CD4-positive, alpha-beta T cell treated with Interleukin-4 for 1 hour (primary cell): ENCODE results near the gene FAM114A2.
"Not testable (repeated sequence)": the region's sequence is repeated elsewhere in the genome, so short reads cannot be mapped to it uniquely, and the experiment has no call there.

ENCODE experiments used
- DNase-seq, 2 donors: peaks; one replicate each; pipeline ENCODE4 v3.0.0-alpha.2; 2020 to 2022

FAM114A2 gene

GRCh38 chr5:154038707-154039457, at the start of gene FAM114A2, which contains the start of gene MFAP3:
Gene FAM114A2, minus strand, starts transcription at chr5:154038910. Its CDS starts 3,957 bp downstream, at chr5:154034953.
Gene MFAP3, plus strand, starts transcription at chr5:154038967. Its CDS starts 10,756 bp downstream, at chr5:154049723.
- DNase-seq = peak; percentile 90

GRCh38 chr5:154087260-154087659, 48.5 kb upstream of the FAM114A2 start:
- no peak for DNase-seq

GRCh38 chr5:154086641-154087040, 47.9 kb upstream of the FAM114A2 start:
- no peak for DNase-seq

GRCh38 chr5:154086146-154086545, 47.4 kb upstream of the FAM114A2 start:
- no peak for DNase-seq

GRCh38 chr5:154084062-154084639, 45.4 kb upstream of the FAM114A2 start:
- no peak for DNase-seq

- DNase-seq = no peak
Observed at GRCh38 chr5:154081246-154081645, 42.5 kb upstream of the FAM114A2 start.

GRCh38 chr5:154078272-154078671, 39.6 kb upstream of the FAM114A2 start:
- DNase-seq = no peak

GRCh38 chr5:154077696-154078095, 39.0 kb upstream of the FAM114A2 start:
- DNase-seq = no peak

- DNase-seq = no peak
Observed at GRCh38 chr5:154076240-154076922, 37.7 kb upstream of the FAM114A2 start.

GRCh38 chr5:154072414-154073171, 33.9 kb upstream of the FAM114A2 start:
- DNase-seq = peak; percentile 80 to 84

GRCh38 chr5:154071799-154072413, 33.2 kb upstream of the FAM114A2 start:
- DNase-seq = no peak

- DNase-seq = not testable (repeated sequence)
Observed at GRCh38 chr5:154069854-154070253, 31.1 kb upstream of the FAM114A2 start.

GRCh38 chr5:154065971-154066370, 27.3 kb upstream of the FAM114A2 start:
- DNase-seq = no peak

- no peak for DNase-seq
Observed at GRCh38 chr5:154063372-154063771, 24.7 kb upstream of the FAM114A2 start.

GRCh38 chr5:154060606-154061005, 21.9 kb upstream of the FAM114A2 start:
- no peak for DNase-seq

GRCh38 chr5:154059583-154059982, 20.9 kb upstream of the FAM114A2 start:
- no peak for DNase-seq

- DNase-seq = no peak
Observed at GRCh38 chr5:154059039-154059430, 20.3 kb upstream of the FAM114A2 start.

GRCh38 chr5:154058055-154059038, 19.6 kb upstream of the FAM114A2 start:
- DNase-seq = no peak

GRCh38 chr5:154055201-154055600, 16.5 kb upstream of the FAM114A2 start:
- DNase-seq = no peak

- DNase-seq = no peak
Observed at GRCh38 chr5:154053468-154053867, 14.8 kb upstream of the FAM114A2 start.

- no peak for DNase-seq
Observed at GRCh38 chr5:154049636-154050035, 10.9 kb upstream of the FAM114A2 start.
